Measurements from ENCODE around the gene FOXJ3. TPM values are rescaled to one million over a fixed set of nuclear protein-coding genes. Genes with fewer than 3 reads are reported as not detected.

The FOXJ3 gene
- total and polyA plus RNA-seq, 2 experiments from 2014 or later: 19.0 to 39.0 TPM

- no peak overlapping the region for H3K27ac ChIP-seq
- peaks cover 100% of the 10 kb centered on the region for H3K79me2 ChIP-seq
- H3K9me2 ChIP-seq (replicated peaks; ENCODE audit: insufficient read depth): no peaks in the 10 kb centered on the region
- no peaks in the 10 kb centered on the region for H3K27me3 ChIP-seq
- no peaks in the 10 kb centered on the region for H3K9me3 ChIP-seq (ENCODE audit: low read depth)
- peaks cover 87% of the 10 kb centered on the region for H4K20me1 ChIP-seq (ENCODE audit: insufficient read depth, poor library complexity, severe bottlenecking)
- no peak for DNase-seq (ENCODE audit: low spot score)
- H2AFZ ChIP-seq: no peak overlapping the region
- TF ChIP-seq EZH2phosphoT487 (IDR thresholded peaks at IDR 0.05; ENCODE audit: low read depth, severe bottlenecking, unreplicated experiment) (no peak), CTCF (IDR thresholded peaks at IDR 0.05; ENCODE audit: poor library complexity) (no peak), EZH2 (IDR thresholded peaks at IDR 0.05; ENCODE audit: borderline replicate concordance) (no peak)
- H3K4me2 ChIP-seq: no peak overlapping the region
- WGBS (ENCODE audit: low lambda C conversion rate, missing lambda C conversion rate): 86% methylated on average over 1 of the region's 1 CpG
- H3K36me3 ChIP-seq (replicated peaks; ENCODE audit: insufficient read depth, low read depth): no peaks in the 10 kb centered on the region
- peaks cover 41% of the 10 kb centered on the region for H3K4me1 ChIP-seq (ENCODE audit: insufficient read depth)
- H3K4me3 ChIP-seq: no peak overlapping the region
Observed at GRCh38 chr1:42317308-42317707, 17.7 kb downstream of the FOXJ3 start.

DNA sequence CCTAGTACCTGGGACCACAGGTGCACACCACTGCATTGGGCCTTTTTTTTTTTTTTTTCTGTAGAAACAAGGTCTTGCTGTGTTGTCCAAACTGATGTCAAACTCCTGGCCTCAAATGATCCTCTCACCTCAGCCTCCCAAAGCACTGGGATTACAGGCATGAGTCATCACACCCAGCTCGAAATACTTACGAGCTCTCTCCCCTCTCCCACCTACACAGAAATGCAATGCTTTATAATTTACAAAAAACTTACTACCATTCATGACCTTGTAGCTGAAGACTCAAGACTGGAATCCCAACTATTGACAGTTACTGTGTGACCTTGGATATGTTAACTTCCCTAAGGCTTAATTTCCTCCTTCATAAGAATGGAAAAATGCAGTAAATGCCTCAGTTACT lies 18.7 kb downstream of the FOXJ3 start:
- peaks cover 41% of the 10 kb centered on the region for H3K4me1 ChIP-seq (ENCODE audit: insufficient read depth)

GRCh38 chr1:42315500-42315899 lies 19.5 kb downstream of the FOXJ3 start:
- H3K27me3 ChIP-seq: no peaks in the 10 kb centered on the region
- H3K9me3 ChIP-seq (ENCODE audit: low read depth): no peaks in the 10 kb centered on the region
- TF ChIP-seq EZH2 (IDR thresholded peaks at IDR 0.05; ENCODE audit: borderline replicate concordance): no peak
- no peak for TF ChIP-seq CTCF (IDR thresholded peaks at IDR 0.05; ENCODE audit: poor library complexity)
- TF ChIP-seq EZH2phosphoT487 (IDR thresholded peaks at IDR 0.05; ENCODE audit: low read depth, severe bottlenecking, unreplicated experiment): no peak
- peak overlapping the region; percentile 1 for H3K27ac ChIP-seq
- no peak overlapping the region for H2AFZ ChIP-seq
- no peak overlapping the region for H3K4me3 ChIP-seq
- peak overlapping the region; percentile 20 for H3K4me2 ChIP-seq
- peaks cover 100% of the 10 kb centered on the region for H3K79me2 ChIP-seq
- H3K4me1 ChIP-seq (ENCODE audit: insufficient read depth): peaks cover 36% of the 10 kb centered on the region
- H4K20me1 ChIP-seq (ENCODE audit: insufficient read depth, poor library complexity, severe bottlenecking): peaks cover 87% of the 10 kb centered on the region
- no peaks in the 10 kb centered on the region for H3K9me2 ChIP-seq (replicated peaks; ENCODE audit: insufficient read depth)
- no peaks in the 10 kb centered on the region for H3K36me3 ChIP-seq (replicated peaks; ENCODE audit: insufficient read depth, low read depth)
- 46% methylated on average over 2 of the region's 2 CpGs for WGBS (ENCODE audit: low lambda C conversion rate, missing lambda C conversion rate)
- DNase-seq (ENCODE audit: low spot score): peak; percentile 16

More for the DNA sequence above, 18.7 kb downstream of the FOXJ3 start:
- peaks cover 100% of the 10 kb centered on the region for H3K79me2 ChIP-seq
- DNase-seq (ENCODE audit: low spot score): no peak
- H4K20me1 ChIP-seq (ENCODE audit: insufficient read depth, poor library complexity, severe bottlenecking): peaks cover 87% of the 10 kb centered on the region
- H3K4me3 ChIP-seq: no peak overlapping the region
- no peaks in the 10 kb centered on the region for H3K36me3 ChIP-seq (replicated peaks; ENCODE audit: insufficient read depth, low read depth)
- H3K9me2 ChIP-seq (replicated peaks; ENCODE audit: insufficient read depth): no peaks in the 10 kb centered on the region
- 76% methylated on average over 2 of the region's 2 CpGs for WGBS (ENCODE audit: low lambda C conversion rate, missing lambda C conversion rate)
- H3K4me2 ChIP-seq: no peak overlapping the region
- no peak overlapping the region for H3K27ac ChIP-seq
- H2AFZ ChIP-seq: no peak overlapping the region
- TF ChIP-seq EZH2 (IDR thresholded peaks at IDR 0.05; ENCODE audit: borderline replicate concordance): no peak
- TF ChIP-seq CTCF (IDR thresholded peaks at IDR 0.05; ENCODE audit: poor library complexity): no peak
- TF ChIP-seq EZH2phosphoT487 (IDR thresholded peaks at IDR 0.05; ENCODE audit: low read depth, severe bottlenecking, unreplicated experiment): no peak
- H3K27me3 ChIP-seq: no peaks in the 10 kb centered on the region
- H3K9me3 ChIP-seq (ENCODE audit: low read depth): no peaks in the 10 kb centered on the region

DNA sequence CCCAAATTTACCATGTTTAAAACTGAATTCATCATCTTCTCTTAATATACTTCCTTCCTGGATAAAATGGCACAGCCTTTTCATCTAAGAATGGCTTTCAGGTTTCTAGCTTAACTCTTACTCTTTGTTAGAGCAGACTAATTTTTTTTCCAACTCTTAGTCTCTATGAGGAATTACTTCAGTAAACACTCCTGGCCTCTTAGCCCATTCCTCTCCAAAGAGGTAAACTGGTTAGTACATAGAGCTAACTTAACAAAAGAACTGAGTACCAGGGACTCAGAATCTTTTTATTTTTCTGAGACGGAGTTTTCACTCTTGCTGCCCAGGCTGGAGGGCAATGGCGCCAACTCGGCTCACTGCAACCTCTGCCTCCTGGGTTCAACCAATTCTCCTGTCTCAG lies 21.1 kb downstream of the FOXJ3 start:
- Histone ChIP-seq H3K36me3 (replicated peaks; ENCODE audit: insufficient read depth, low read depth) (no peaks in the 10 kb centered on the region), H3K9me3 (ENCODE audit: low read depth) (no peaks in the 10 kb centered on the region), H4K20me1 (ENCODE audit: insufficient read depth, poor library complexity, severe bottlenecking) (peaks cover 84% of the 10 kb centered on the region), H3K4me2 (no peak overlapping the region), H2AFZ (no peak overlapping the region), H3K9me2 (replicated peaks; ENCODE audit: insufficient read depth) (no peaks in the 10 kb centered on the region), H3K4me3 (no peak overlapping the region), H3K27me3 (no peaks in the 10 kb centered on the region), H3K79me2 (peaks cover 100% of the 10 kb centered on the region), H3K27ac (peak overlapping the region; percentile 22), H3K4me1 (ENCODE audit: insufficient read depth) (peaks cover 21% of the 10 kb centered on the region)
- TF ChIP-seq EZH2 (IDR thresholded peaks at IDR 0.05; ENCODE audit: borderline replicate concordance): no peak
- TF ChIP-seq CTCF (IDR thresholded peaks at IDR 0.05; ENCODE audit: poor library complexity): no peak
- TF ChIP-seq EZH2phosphoT487 (IDR thresholded peaks at IDR 0.05; ENCODE audit: low read depth, severe bottlenecking, unreplicated experiment): no peak
- DNase-seq (ENCODE audit: low spot score): no peak
- 93% methylated on average over 3 of the region's 3 CpGs for WGBS (ENCODE audit: low lambda C conversion rate, missing lambda C conversion rate)
